Heart left ventricle (tissue), 16 donors: Measurements from ENCODE around the gene RIIAD1. TPM values are rescaled to one million over a fixed set of nuclear protein-coding genes. Genes with fewer than 3 reads are reported as not detected.

Experiments
- ATAC-seq, 4 donors: fragments of 200-7000 bp; cut with Tn5 transposase; one replicate each; pipeline ENCODE4 v1.9.1; 2020 to 2022; ENCODE audit warnings: moderate library complexity in 4 of 4, mild to moderate bottlenecking in 3 of 4, moderate number of reproducible peaks in 1 of 4
- DNase-seq, 5 donors: peaks; one replicate each; pipeline ENCODE4 v3.0.0-alpha.2; 2020
- H3K27ac ChIP-seq, 12 donors: fragments of 200-600 bp; sonication (generic) in 4 of 12; one replicate each; pipeline versions ENCODE4 v1.5.0 to v1.8.0; 2016 to 2022; ENCODE audit warnings: mild to moderate bottlenecking in 2 of 12
- H3K27me3 ChIP-seq, 9 donors: fragments of 200-600 bp; sonication (generic) in 2 of 9; one replicate each; pipeline versions ENCODE4 v1.5.1 to v1.8.0; 2016 to 2022; ENCODE audit warnings: mild to moderate bottlenecking in 3 of 9
- H3K36me3 ChIP-seq, 9 donors: fragments of 200-600 bp; sonication (generic) in 2 of 9; one replicate each; pipeline versions ENCODE4 v1.5.0 to v1.8.0; 2018 to 2022; ENCODE audit warnings: mild to moderate bottlenecking in 2 of 9
- H3K4me1 ChIP-seq, 12 donors: fragments of 200-600 bp; sonication (generic) in 4 of 12; one replicate each; pipeline versions ENCODE4 v1.5.0 to v1.8.0; 2016 to 2022; ENCODE audit warnings: mild to moderate bottlenecking in 3 of 12
- H3K4me3 ChIP-seq, 12 donors: fragments of 200-600 bp; sonication (generic) in 4 of 12; one replicate each; pipeline versions ENCODE4 v1.5.0 to v1.8.0; 2017 to 2022; ENCODE audit warnings: mild to moderate bottlenecking in 9 of 12, moderate library complexity in 4 of 12
- H3K9me3 ChIP-seq, 12 donors: fragments of 200-600 bp; sonication (generic) in 4 of 12; one replicate each; pipeline versions ENCODE4 v1.5.0 to v1.8.0; 2016 to 2022; ENCODE audit warnings: mild to moderate bottlenecking in 1 of 12
- POLR2A ChIP-seq, 2 donors: fragments of 450-650 bp; IDR thresholded peaks; one replicate each; pipeline ENCODE4 v1.6.1; 2017; ENCODE audit warnings: antibody characterized with exemption in 2 of 2, mild to moderate bottlenecking in 2 of 2, moderate library complexity in 2 of 2
- WGBS, 4 donors: extraction: QIAGEN DNeasy Blood & Tissue Kit in 2 of 4; methylation state at CpG; one replicate each; pipeline versions ENCODE4 v1.1.5 to v1.1.7; 2013 to 2018; 5-methylcytosine and 5-hydroxymethylcytosine counted together
- intact Hi-C, 10 donors: fragments of 100-400 bp; cut with DNase I; formaldehyde crosslinking; loops; one replicate each; pipeline versions ENCODE4 v1.11.1 to v1.14.2; 2022
- polyA plus RNA-seq, 2 donors: library from polyadenylated mRNA; stranded (reverse); fragments of 200-250 nt; gene quantifications; one replicate each; pipeline ENCODE4 v1.2.3, GENCODE V29; 2013
- total RNA-seq, 9 donors: library from RNA; depleted of rRNA in 2 of 9; stranded (reverse); fragments of >200 nt in 2 of 9; fragmentation: NEBNext Ultra II Directional in 3 of 9; extraction: Animal tissue kit (Norgen Biotek cat#: 25700) in 3 of 9; gene quantifications; one replicate each; pipeline versions ENCODE4 v1.1.0 to v1.2.4, GENCODE V29; 2016 to 2023
- TF ChIP-seq, protein P1 (sequence below), 12 donors: fragments of 200-600 bp; sonication (generic) in 4 of 12; IDR thresholded peaks; one replicate each; pipeline versions ENCODE4 v1.5.0 to v1.8.0; 2018 to 2022; ENCODE audit warnings: antibody characterized with exemption in 12 of 12, mild to moderate bottlenecking in 5 of 12
- donor health status: ischemic (EF 13 %, LVEDD 7.1; RV severe dilation, severe dysfunction).
- donor health status: healthy with polysubstance abuse.
- donor health status: DM: no; HTN: yes; CAD: no.
- donor health status: DM: no; HTN: no; CAD: no.
- donor health status: ischemic (EF 25% LVEDD 6.9; RV normal size, moderate dysfunction).
- donor health status: ischemic (EF 25% LVEDD 5.7; RV mildly dilated, moderate dysfunction).
- donor health status: healthy.
- donor health status: DM: yes; HTN: yes; CAD: no.
- donor health status: ischemic (EF 35%, LVEDD 5.7; RV mildly dilated, moderate dysfunction).
- donor health status: nonischemic (EF 11% LVEDD 7.7; RV severe dilation, severe dysfunction).
- donor health status: DM: yes; HTN: yes; CAD: no.
- donor health status: PGD.
- donor health status: ischemic (EF 29% LVEDD 5.4; RV normal size, mild dysfunction).
- donor health status: nonischemic (EF 23%, LVEDD 6.1; RV moderate dilation, normal function).

The RIIAD1 gene
- total and polyA plus RNA-seq, 11 donors = 2.3 to 20.8 (median 6.8) TPM; not detected in 2

DNA sequence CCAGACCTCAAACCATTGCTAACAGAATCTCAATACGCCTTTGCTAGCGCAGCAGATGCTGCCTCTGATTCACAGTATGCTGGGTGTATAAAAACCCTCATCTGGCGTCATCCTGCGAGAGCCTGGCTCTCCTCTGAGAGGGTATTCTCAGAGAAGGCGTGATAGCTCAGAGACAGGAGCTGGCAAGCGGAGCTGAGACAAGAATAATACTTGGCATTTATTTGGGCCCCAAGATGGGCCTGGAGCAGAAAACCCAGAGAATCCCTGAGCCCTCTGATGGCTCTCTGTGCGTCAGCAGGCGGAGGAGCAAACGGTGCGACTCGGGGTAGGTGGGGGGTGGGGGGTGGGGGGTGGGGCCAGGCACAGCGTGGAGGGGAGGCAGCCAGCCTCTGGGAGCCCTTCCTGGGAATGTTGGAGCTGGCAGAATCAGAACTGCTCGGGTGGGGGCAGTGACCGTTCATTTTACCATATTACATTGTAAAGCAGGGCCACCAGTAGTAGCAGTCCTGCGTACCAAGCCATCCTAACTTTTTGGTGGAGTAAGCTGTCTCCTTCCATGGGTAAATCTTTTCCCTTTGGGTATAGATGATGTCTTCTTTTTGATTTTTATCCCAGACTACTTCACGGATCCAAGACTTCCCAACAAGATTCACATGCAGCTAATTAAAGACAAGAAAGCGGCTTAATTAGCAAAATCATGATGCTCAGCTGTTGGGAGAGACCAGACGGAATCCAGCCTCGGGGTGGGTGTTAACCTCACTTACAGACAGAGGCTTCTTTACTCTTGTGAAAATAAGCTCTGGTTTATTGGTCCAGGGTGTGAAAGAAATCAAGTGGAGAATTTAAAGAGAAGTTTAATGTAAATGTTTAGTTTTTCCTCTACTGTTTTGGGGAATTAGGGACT, 7.1 kb downstream of the RIIAD1 start:
- peak overlapping the region in 7 of 12 donors; percentile 16 to 79 (median 60) for H3K27ac ChIP-seq
- DNase-seq = peak in 2 of 5 donors; percentile 43 to 51

DNA sequence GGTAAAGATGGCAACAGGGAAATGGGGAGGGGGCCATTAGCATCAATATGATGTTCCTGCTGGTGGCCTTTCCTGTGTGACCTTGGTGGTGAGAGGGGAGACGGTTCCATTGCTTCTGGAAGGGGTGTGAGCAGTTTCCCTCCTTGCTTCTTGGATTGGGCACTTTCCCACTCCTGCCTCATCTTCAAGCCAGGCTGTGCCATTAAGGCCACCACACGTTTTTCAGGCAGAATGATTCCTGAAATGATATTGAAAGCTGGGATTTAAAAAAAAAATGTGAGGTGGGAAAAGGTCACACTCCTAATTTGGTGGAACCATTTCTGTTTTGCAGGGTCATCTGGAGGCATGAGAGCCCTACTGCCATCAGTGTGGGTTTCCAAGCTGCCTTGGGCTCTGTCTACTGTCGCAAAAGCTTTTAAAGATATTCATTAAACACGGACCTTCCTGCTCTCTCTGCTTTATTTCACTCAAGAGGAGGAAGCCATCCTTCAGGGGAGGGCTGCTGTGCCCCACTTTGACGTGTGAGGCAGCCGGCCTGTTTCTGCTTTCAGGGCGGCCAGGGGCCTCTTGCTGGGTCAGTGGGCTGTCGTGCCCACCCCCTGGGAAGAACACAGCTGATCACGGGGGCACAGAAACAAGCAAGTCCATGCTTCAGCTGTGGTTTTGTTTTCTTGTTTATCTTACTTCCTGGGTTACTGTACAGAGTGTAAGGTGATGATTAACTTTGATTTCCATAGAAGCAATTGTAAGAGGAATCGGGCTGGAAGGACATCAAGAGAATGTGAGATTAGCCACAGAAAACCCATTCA, 8.0 kb downstream of the RIIAD1 start:
- Histone ChIP-seq H3K36me3 (no peaks in the 10 kb centered on the region), H3K4me3 (no peak overlapping the region), H3K27me3 (peaks cover 0 to 16% (median 0%) of the 10 kb centered on the region in 9 donors), H3K27ac (peak overlapping the region in 1 of 12 donors; percentile 79), H3K4me1 (peaks cover 0 to 12% (median 1%) of the 10 kb centered on the region in 12 donors), H3K9me3 (no peaks in the 10 kb centered on the region)
- TF ChIP-seq, protein P1, sequence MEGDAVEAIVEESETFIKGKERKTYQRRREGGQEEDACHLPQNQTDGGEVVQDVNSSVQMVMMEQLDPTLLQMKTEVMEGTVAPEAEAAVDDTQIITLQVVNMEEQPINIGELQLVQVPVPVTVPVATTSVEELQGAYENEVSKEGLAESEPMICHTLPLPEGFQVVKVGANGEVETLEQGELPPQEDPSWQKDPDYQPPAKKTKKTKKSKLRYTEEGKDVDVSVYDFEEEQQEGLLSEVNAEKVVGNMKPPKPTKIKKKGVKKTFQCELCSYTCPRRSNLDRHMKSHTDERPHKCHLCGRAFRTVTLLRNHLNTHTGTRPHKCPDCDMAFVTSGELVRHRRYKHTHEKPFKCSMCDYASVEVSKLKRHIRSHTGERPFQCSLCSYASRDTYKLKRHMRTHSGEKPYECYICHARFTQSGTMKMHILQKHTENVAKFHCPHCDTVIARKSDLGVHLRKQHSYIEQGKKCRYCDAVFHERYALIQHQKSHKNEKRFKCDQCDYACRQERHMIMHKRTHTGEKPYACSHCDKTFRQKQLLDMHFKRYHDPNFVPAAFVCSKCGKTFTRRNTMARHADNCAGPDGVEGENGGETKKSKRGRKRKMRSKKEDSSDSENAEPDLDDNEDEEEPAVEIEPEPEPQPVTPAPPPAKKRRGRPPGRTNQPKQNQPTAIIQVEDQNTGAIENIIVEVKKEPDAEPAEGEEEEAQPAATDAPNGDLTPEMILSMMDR (IDR thresholded peaks at IDR 0.05) = no peak
- no peak for TF ChIP-seq POLR2A (IDR thresholded peaks at IDR 0.05)
- intact Hi-C loops = loop anchor here in 1 of 10 donors (5.0 kb wide), 1 partner anchor 117 kb away; the partner anchor contains the start of gene SNX27
- WGBS, 4 donors = 67 to 70% (median 70%) methylated on average over 10 of the region's 10 CpGs
- DNase-seq (no peak), ATAC-seq (no peak)

More for the DNA sequence above, 7.1 kb downstream of the RIIAD1 start:
- Histone ChIP-seq H3K27me3 (peaks cover 0 to 21% (median 0%) of the 10 kb centered on the region in 9 donors), H3K4me1 (peaks cover 0 to 12% (median 1%) of the 10 kb centered on the region in 12 donors), H3K36me3 (no peaks in the 10 kb centered on the region), H3K4me3 (peak overlapping the region in 9 of 12 donors; percentile 9 to 38 (median 23)), H3K9me3 (no peaks in the 10 kb centered on the region)
- peak; percentile 86 to 93 (median 91) for ATAC-seq
- no peak for TF ChIP-seq POLR2A (IDR thresholded peaks at IDR 0.05)
- TF ChIP-seq, protein P1 (IDR thresholded peaks at IDR 0.05) = no peak
- intact Hi-C loops = loop anchor here in 1 of 10 donors (5.0 kb wide), 1 partner anchor 116 kb away; the partner anchor contains the start of gene SNX27
- WGBS, 4 donors = 24 to 32% (median 26%) methylated on average over 18 to 19 of the region's 19 CpGs

DNA sequence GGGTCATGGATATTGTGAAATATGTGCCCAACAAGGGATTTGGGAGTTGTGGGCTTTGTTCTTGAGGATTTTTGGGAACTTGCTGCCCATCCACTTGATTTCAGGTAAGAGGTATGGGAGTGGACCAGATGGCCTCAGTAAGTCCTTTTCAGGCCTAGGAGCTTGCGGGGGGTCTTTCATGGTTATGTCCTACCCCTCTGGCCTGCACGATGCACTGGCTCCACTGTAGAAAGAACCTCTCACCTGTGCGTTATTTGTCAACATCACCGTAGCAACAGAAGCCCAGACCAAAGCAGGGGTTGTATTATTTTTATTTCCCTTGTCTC, 8.6 kb downstream of the RIIAD1 start:
- intact Hi-C loops = loop anchor here in 7 of 10 donors (5.0 to 10.0 kb wide), 6 partner anchors 38 to 285 kb away; partner anchors contain the start of gene SNX27 (in 1 of the 7)
- WGBS, 4 donors = 77 to 90% (median 85%) methylated on average over 4 of the region's 4 CpGs
- DNase-seq = no peak
- H3K27me3 ChIP-seq = peaks cover 0 to 16% (median 0%) of the 10 kb centered on the region in 9 donors
- ATAC-seq = no peak
- H3K27ac ChIP-seq = no peak overlapping the region
- TF ChIP-seq POLR2A (IDR thresholded peaks at IDR 0.05) = no peak
- TF ChIP-seq, protein P1 (IDR thresholded peaks at IDR 0.05) = no peak
- no peak overlapping the region for H3K4me3 ChIP-seq
- H3K36me3 ChIP-seq = no peaks in the 10 kb centered on the region
- no peaks in the 10 kb centered on the region for H3K9me3 ChIP-seq
- H3K4me1 ChIP-seq = peaks cover 0 to 12% (median 1%) of the 10 kb centered on the region in 12 donors
